ENCODE results near the gene SOX1. TPM values are rescaled to one million over a fixed set of nuclear protein-coding genes. Genes with fewer than 3 reads are reported as not detected.

SOX1 gene
- total RNA-seq, 1 donor, result not detected

DNA sequence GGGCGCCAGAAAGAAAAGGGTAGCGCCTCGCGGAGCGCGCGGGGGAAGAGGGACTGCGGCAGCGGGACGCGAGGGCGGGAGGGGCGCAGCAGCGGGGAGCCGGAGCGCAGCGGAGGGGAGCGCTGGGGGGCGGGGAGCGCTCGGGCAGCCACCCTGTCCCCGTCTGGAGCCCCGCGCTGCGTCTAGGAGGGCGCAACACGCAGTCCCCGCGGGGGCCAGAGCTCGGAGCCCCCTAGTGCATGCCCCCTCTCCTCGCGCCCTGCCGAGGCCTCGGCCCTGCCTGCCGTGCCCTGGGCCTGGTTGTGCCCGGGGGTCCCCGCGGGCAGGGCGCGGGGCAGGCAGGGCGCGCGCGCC is 37.9 kb downstream of the SOX1 start:
- H3K4me3 ChIP-seq (ENCODE audit: low read depth, low read length), result no peak overlapping the region
- TF ChIP-seq, protein P1, sequence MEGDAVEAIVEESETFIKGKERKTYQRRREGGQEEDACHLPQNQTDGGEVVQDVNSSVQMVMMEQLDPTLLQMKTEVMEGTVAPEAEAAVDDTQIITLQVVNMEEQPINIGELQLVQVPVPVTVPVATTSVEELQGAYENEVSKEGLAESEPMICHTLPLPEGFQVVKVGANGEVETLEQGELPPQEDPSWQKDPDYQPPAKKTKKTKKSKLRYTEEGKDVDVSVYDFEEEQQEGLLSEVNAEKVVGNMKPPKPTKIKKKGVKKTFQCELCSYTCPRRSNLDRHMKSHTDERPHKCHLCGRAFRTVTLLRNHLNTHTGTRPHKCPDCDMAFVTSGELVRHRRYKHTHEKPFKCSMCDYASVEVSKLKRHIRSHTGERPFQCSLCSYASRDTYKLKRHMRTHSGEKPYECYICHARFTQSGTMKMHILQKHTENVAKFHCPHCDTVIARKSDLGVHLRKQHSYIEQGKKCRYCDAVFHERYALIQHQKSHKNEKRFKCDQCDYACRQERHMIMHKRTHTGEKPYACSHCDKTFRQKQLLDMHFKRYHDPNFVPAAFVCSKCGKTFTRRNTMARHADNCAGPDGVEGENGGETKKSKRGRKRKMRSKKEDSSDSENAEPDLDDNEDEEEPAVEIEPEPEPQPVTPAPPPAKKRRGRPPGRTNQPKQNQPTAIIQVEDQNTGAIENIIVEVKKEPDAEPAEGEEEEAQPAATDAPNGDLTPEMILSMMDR (IDR thresholded peaks at IDR 0.05; ENCODE audit: insufficient read depth, low read length), result no peak
- DNase-seq (ENCODE audit: low read depth), result no peak

DNA sequence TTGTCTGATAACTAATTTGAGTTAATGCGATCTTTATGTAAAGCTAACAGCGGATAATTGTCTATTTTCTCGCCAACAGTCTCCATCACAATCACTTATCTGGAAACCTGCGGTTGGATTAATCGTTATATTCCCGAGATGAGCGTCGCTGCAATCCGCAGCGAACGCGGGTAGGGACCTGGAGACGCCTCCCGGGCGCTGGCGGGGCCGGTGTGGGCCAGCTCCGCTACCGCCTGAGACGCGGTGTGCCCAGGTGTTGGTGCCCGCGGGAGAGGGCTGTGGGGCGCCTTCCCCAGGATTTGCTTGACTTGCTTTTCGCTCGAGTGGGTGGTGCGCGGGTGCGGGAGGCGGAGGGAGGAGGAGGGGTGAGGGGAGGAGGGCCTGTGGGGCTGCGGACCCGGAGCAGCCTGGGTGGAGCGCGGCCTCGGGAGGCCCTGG is 38.3 kb downstream of the SOX1 start:
- H3K4me3 ChIP-seq (ENCODE audit: low read depth, low read length), result no peak overlapping the region
- TF ChIP-seq, protein P1 (IDR thresholded peaks at IDR 0.05; ENCODE audit: insufficient read depth, low read length), result no peak
- DNase-seq (ENCODE audit: low read depth), result no peak

DNA sequence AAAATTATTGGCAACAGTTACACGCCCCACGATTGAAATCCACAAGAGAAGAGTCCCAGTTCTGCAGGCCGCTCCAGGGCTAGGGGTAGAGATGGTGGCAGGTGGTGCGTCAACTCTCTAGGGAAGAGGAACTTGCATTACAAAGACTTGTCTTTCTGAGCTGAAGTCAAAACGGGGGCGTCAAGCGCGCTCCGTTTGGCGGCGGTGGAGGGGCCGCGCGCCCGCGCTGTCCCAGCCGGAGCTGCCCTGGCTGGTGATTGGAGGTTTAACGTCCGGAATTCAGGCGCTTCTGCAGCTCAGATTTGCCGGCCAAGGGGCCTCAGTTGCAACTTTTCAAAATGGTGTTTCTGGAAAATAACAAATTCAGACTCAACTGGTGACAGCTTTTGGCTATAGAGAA is 38.9 kb downstream of the SOX1 start:
- TF ChIP-seq, protein P1 (IDR thresholded peaks at IDR 0.05; ENCODE audit: insufficient read depth, low read length), result no peak
- H3K4me3 ChIP-seq (ENCODE audit: low read depth, low read length), result no peak overlapping the region
- no peak for DNase-seq (ENCODE audit: low read depth)

DNA sequence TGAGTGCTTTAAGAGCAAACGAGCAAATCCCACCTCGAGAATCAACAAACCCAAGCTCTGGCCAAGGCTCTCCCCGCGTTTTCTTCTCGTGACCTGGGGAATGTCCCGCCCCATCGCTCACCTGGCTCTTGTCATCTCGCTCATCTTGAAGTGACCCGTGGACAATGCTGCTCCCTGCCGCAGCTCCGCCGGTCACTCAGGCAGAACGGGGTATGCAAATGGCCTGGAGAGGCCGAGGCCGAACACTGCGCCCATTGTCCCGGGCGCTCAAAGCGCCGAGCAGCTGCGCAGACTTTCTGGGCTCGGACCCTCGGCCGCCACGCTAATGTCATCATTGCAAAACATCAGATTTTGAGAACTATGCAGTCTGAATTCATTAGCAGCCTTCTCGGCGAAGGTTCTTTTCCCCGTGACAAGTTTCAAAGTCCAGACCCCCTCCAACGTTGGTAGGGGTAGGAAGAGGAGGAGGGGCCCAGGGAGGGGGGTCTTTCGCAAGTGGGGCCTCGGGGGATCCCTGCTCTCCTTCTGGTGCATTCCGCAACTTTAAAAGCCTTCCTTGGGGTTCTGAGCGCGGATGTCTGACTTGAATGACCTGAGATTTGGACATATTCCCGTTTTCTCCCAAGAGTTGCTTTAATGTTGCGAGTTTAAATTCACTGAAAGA is 39.7 kb downstream of the SOX1 start:
- no peak for DNase-seq (ENCODE audit: low read depth)
- TF ChIP-seq, protein P1 (IDR thresholded peaks at IDR 0.05; ENCODE audit: insufficient read depth, low read length), result no peak
- no peak overlapping the region for H3K4me3 ChIP-seq (ENCODE audit: low read depth, low read length)

DNA sequence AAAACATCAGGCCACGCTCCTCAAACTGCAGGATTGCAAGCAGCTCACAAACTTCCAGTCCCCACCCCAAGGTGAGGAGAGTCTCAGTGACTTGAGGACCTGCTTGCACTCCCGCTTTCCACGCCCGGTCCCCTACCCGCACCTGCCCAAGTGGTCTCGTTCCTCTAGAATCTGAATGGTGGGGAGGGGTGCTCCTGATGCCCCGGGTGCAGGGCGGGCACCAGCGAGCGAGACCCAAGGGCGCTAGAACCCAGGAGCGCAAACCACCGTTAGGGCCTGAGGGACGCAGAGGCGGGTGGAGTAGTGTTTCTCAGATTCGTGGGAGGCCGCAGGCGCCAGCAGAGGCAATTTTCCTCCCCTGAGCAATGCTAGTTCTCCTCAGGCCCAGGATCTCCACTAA is 40.3 kb downstream of the SOX1 start:
- no peak overlapping the region for H3K4me3 ChIP-seq (ENCODE audit: low read depth, low read length)
- TF ChIP-seq, protein P1 (IDR thresholded peaks at IDR 0.05; ENCODE audit: insufficient read depth, low read length), result no peak
- no peak for DNase-seq (ENCODE audit: low read depth)

DNA sequence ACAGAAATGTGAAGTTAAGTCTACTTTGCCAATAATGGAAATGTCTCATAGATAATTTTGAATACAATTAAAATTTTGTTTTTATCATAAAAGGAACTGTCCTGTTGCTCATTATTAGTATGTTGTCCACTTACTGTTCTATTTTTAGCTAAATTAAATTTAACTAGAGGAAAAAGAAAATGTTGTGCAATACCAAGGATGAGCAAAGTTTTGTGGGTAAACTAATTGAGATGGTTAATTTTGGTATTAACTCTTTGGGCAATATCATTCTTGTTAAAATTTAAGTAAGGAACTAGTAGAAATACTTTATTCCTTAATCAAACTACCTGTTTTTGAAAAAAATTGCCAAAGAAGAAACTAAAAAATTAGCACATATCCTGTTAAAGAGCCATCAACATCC is 43.5 kb downstream of the SOX1 start:
- TF ChIP-seq, protein P1 (IDR thresholded peaks at IDR 0.05; ENCODE audit: insufficient read depth, low read length), result no peak

More for the DNA sequence above, 43.5 kb downstream of the SOX1 start:
- no peak overlapping the region for H3K4me3 ChIP-seq (ENCODE audit: low read depth, low read length)
- DNase-seq (ENCODE audit: low read depth), result no peak

Data from fibroblast of the aortic adventitia (primary cell).